ENCODE measurements around the gene DNAJC1. TPM values are rescaled to one million over a fixed set of nuclear protein-coding genes. Genes with fewer than 3 reads are reported as not detected.

The DNAJC1 gene
- polyA plus RNA-seq, 1 experiment: 33.2 TPM

GRCh38 chr10:21924511-21924910 is 79.0 kb downstream of the DNAJC1 start:
- H3K36me3 ChIP-seq (ENCODE audit: control insufficient read depth, insufficient read depth, low read length): no peaks in the 10 kb centered on the region
- TF ChIP-seq CTCF (IDR thresholded peaks at IDR 0.05; ENCODE audit: insufficient read depth, low read depth, low read length): no peak
- ChIA-PET POLR2A (no interaction called here), CTCF (interaction anchor here (0.7 kb wide), 1 partner anchor 11 kb away, joined by 3 read pairs; no protein-coding TSS in a partner anchor)
- H3K4me3 ChIP-seq (ENCODE audit: low read depth, low read length): no peak overlapping the region
- no peak for DNase-seq (ENCODE audit: low read depth)
- H3K27me3 ChIP-seq (ENCODE audit: control insufficient read depth, insufficient read depth, low read length): no peaks in the 10 kb centered on the region

GRCh38 chr10:21920633-21921032 is 82.9 kb downstream of the DNAJC1 start:
- H3K36me3 ChIP-seq (ENCODE audit: control insufficient read depth, insufficient read depth, low read length): no peaks in the 10 kb centered on the region
- DNase-seq (ENCODE audit: low read depth): no peak
- no peak overlapping the region for H3K4me3 ChIP-seq (ENCODE audit: low read depth, low read length)
- CTCF ChIA-PET: no interaction called here
- POLR2A ChIA-PET: no interaction called here
- H3K27me3 ChIP-seq (ENCODE audit: control insufficient read depth, insufficient read depth, low read length): no peaks in the 10 kb centered on the region
- TF ChIP-seq CTCF (IDR thresholded peaks at IDR 0.05; ENCODE audit: insufficient read depth, low read depth, low read length): no peak

- Histone ChIP-seq H3K36me3 (ENCODE audit: control insufficient read depth, insufficient read depth, low read length) (no peaks in the 10 kb centered on the region), H3K4me3 (ENCODE audit: low read depth, low read length) (no peak overlapping the region), H3K27me3 (ENCODE audit: control insufficient read depth, insufficient read depth, low read length) (no peaks in the 10 kb centered on the region)
- ChIA-PET POLR2A (no interaction called here), CTCF (no interaction called here)
- TF ChIP-seq CTCF (IDR thresholded peaks at IDR 0.05; ENCODE audit: insufficient read depth, low read depth, low read length): no peak
- DNase-seq (ENCODE audit: low read depth): no peak
Measured at GRCh38 chr10:21919906-21920305, 83.6 kb downstream of the DNAJC1 start.

GRCh38 chr10:21919117-21919516 is 84.4 kb downstream of the DNAJC1 start:
- no peak for TF ChIP-seq CTCF (IDR thresholded peaks at IDR 0.05; ENCODE audit: insufficient read depth, low read depth, low read length)
- DNase-seq (ENCODE audit: low read depth): no peak
- CTCF ChIA-PET: no interaction called here
- POLR2A ChIA-PET: interaction anchor here (0.6 to 0.7 kb wide), 2 partner anchors 22 to 910 kb away, joined by 3 to 6 read pairs; no protein-coding TSS in a partner anchor
- Histone ChIP-seq H3K4me3 (ENCODE audit: low read depth, low read length) (no peak overlapping the region), H3K27me3 (ENCODE audit: control insufficient read depth, insufficient read depth, low read length) (no peaks in the 10 kb centered on the region), H3K36me3 (ENCODE audit: control insufficient read depth, insufficient read depth, low read length) (no peaks in the 10 kb centered on the region)

- no peak for DNase-seq (ENCODE audit: low read depth)
- no peaks in the 10 kb centered on the region for H3K36me3 ChIP-seq (ENCODE audit: control insufficient read depth, insufficient read depth, low read length)
- no peaks in the 10 kb centered on the region for H3K27me3 ChIP-seq (ENCODE audit: control insufficient read depth, insufficient read depth, low read length)
- TF ChIP-seq CTCF (IDR thresholded peaks at IDR 0.05; ENCODE audit: insufficient read depth, low read depth, low read length): no peak
- ChIA-PET POLR2A (no interaction called here), CTCF (interaction anchor here (0.9 to 1.3 kb wide), 4 partner anchors 9 to 182 kb away, joined by 3 to 4 read pairs (median 3); no protein-coding TSS in a partner anchor)
- H3K4me3 ChIP-seq (ENCODE audit: low read depth, low read length): no peak overlapping the region
Measured at GRCh38 chr10:21912625-21913024, 90.9 kb downstream of the DNAJC1 start.

All from BJ (cell line).